ENCODE data around the gene RTN4R.
"Not testable (repeated sequence)": the region's sequence is repeated elsewhere in the genome, so short reads cannot be mapped to it uniquely, and the experiment has no call there.

The RTN4R gene

DNA sequence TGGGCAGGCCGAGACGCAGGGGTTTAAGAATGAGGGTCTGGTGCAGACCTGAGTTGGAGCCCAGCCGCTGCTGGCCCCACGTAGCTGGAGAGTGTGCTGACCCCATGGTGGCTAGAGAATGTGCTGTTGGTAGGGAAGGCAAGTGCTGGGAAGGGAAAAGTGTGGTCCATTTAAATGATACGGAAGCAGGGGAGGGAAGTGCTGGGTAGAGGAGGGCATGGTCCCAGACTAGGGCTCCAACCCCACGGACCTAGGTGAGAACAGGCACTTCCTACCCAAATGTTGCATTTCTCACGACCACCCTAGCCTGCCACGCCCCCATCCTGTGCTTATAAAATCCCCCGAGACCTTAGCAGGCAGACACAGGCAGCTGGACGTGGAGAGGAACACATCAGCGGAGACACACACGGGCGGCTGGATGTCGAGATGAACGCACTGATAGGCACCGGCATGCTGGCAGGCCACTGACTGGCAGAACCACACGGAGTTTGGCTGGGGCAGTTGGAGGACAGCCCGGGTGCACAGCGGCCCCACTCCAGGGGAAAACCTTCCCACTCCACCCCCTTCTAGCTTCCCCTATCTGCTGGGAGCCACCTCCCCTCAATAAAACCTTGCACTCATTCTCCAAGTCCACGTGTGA is 18.8 kb upstream of the RTN4R start:
- not testable (repeated sequence) for DNase-seq

DNA sequence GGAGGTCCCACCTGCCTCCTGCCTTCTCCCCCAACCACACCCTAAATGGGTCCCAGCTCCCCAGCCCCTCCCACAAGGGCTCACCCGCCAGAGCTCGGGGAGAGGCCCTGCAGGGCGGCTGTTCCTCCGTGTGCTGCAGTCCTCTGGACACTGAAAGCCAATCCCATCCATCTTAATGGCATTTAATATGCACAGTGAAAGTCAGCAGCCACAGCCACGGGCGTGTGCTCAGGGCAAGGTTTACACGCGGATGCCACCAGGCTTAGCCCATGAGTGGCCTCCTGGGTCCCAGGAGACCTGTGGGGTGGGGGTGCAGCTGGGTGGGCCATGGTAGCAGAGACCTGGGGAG is 18.2 kb upstream of the RTN4R start:
- not testable (repeated sequence) for DNase-seq

DNA sequence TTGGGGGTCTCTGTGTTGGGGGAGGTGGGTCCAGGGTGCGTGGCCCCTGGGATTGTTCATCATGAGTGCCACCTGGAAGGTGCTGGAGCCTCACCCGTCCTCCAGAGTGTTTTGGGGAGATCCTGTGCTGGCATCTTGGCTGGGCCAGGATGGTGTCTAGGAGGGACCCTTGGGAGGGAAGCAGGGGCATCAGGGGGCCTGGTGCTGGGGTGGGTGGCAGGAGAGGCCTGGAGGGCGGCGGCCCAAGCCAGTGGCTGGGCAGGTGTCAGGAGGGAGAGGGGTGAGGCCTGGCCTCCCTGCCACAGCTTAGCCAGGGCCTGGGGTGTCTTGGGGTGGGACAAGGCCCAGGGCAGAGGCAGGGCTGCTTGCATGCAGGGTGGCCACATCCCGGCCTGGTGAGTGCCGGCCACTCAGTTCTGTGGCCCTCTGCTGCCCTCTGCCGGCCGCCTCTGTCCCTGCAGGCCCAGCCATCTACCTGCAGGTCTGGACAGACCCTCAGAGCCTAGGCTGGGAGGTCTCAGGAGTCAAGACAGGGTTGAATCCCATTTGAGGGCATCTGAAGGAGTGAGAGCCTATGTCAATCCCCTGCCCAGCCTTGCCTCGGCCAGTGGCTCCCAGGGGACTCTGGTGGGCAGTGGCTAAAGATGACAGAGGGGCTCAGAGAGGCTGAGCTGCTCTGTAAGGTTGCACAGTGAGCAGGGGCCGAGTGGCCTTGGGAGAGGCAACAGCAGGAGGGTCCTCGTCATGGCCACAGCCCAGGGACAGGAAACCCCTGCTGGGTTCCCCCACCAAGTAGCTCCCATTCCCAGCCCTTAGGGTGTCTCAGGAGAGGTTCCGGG is 17.6 kb upstream of the RTN4R start:
- DNase-seq: peak in 1 of 2 experiments; percentile 72

DNA sequence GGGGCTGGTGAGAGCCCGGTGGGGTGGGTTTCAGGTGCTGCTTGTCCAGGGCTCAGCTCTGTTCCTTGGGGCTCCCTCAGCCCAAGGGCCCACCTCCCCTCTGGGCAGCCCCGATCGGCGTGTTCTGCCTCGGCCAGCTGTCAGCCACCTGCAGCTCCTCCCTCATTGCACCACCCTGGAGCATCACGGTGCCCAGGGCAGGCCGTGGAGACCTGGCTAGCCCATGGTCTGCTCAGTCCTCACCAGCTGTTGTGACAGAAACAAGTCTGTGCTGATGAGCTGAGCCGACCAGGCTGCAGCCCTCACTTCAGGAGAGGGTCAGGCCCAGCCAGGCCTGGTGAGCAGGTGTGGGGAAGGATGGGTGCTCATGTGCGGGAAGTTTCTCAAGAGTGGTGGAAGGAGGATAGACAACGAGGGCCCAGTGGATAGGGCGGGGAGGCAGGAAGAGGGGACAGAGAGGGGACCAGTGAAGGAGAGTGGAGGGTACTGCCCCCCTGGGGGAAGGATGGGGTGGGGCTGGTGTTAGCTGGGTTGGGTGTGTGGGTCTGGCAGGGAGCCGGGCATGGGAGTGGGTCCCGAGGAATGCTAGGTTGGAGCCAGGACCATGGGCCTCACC is 16.5 kb upstream of the RTN4R start:
- DNase-seq: no peak

DNA sequence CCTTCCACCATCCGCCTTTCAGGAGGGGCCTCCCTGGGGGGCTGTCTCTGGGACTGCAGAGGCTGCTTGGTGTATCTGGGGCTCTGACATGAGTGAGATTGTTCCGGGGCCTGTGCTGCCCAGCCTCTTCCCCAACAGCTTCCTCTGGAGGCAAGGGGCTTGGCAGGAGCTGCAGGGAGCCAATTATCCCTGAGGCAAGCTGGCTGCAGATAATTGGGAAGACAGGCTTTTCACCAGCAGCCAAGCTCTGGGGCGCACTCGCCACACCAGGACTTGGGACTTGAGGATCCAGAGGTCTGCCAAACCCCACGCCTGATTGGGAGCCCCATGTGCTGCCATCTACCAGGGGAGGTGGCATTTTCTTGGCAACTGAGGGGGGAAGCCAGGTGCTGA is 15.6 kb upstream of the RTN4R start:
- no peak for DNase-seq

DNA sequence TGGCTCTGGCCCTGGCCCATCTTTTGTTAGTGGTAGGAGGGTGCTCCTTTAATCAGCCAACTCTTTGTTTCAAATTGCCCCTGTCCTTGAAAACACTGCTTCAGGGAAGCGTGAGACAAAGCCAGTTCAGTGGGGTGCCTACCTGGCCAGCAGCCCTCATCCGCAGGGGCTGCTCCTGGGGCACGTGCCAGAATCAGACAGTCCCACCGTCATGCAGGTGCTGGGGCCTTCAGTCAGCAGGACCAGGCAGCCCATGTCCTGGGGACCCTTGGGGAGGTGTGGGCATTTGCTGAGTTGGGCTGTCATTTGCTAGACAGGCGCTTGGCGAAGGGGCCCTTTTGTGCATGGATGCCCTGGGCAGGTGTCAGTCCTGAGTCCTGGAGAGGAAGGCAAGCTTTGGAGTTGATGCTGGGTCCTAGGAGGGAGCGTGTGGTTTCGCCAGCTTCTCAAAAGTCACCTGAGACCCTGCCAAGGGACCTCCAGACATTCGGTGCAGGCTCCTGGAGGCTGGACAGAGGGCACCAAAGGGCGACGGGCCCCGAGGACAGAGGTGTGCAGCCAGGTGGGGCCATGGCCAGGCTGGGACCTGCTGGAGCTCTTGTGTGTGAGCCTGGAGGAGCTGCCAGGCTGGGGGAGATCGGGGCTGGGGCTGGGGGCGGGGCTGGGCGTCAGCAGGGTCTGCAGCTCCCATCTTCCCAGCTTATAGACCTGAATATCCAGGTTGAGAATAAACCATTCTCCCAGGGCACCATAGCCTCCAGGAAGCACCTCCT is 15.0 kb upstream of the RTN4R start:
- no peak for DNase-seq

DNA sequence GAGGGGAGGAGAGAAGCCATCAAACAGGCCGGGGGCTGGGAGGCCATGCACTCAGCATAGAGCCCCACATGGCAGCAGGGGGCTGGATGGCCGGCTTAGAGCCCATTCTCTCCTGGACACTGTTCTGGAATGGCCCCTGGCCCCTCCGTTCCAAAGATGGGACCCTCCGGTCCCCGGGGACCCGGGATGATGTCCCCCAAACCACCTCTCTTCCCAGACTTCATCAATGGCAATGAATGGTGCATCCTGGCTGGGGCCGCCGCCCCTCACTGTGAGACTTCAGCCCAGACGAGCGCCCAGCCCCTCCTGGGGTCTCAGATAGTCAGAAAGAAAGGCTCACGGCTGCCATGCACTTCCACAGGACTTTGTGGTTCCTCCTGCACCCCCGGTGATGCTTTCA is 13.8 kb upstream of the RTN4R start:
- DNase-seq: no peak

DNA sequence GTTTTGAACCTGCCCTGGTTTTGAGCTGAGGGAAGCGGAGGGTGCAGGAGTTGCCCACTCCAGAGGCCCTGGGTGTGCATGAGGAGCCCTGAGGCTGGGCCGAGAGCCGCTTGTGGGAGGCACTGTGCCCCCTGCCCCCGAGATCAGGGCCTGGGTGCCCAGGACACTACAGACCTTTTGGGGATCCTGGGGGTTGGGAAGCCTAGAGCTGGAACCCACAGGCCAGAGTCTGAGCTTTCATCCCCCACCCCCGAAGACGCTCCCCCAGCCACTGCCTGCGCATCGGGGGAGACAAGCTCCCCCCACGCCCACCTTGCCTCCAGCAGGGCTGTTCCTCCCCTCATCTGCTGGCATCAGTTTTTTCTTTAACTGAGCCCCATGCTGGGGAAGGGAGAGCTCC is 13.4 kb upstream of the RTN4R start:
- not testable (repeated sequence) for DNase-seq

DNA sequence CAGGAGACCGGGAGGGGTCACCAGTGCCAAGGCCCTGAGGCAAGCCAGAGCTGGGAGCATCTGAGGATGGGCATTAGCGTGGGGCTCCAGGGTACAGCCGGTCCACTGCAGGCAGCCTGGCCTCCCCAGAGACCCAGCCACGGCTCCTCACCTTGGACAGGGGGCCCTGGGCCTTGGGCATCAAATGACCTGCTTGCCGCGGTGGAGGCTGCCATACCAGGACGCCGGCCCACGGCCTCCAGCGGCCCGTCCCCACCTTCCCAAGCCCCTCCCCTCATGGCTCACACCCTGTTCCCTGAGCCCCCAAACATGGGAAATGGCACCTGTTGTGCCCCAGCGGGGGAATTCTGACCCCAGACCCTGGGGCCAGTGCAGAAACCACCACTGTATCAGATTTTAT is 12.7 kb upstream of the RTN4R start:
- no peak for DNase-seq

DNA sequence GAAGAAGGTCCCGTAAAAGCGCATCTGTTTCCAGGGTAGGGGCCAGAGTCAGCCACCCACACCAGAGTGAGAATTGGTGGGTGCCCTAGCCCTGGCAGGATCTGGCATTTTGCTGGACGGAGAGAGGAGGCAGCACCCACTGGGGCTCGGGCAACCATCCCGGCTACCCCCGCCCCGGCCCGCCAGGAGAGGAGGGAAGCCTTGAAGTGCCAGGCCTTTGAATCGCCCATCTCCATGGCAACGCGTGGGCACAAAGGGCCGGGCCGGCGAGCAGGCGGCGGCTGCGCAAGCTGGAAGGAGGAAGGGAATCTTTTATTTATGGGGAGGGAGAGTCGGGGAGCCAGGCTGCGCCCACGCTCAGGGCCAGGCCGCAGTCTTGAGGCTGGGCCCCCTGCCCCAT is 12.0 kb upstream of the RTN4R start:
- not testable (repeated sequence) for DNase-seq

DNA sequence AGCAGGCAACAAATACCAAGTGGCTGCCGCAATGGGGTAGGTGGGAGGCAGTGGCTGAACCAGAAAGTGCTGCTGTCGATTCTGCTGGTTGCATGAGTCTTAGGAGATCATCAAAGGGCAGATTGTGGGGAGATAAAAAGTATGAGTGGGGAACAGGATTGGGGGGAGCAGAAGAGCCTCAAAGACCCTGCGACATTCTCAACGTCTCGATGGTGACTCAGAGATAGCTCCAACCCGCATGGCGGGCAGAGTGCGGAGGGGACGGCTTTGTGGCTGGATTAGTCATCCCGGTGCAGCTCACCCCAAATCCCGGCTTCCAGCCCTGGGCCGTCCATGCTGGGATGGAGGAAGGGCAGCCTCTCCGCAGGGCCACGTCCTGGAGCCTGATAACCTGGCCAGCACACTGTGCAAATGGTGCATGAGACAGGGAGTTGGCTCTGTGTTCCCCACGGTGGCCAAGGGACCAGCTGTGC is 11.6 kb upstream of the RTN4R start:
- no peak for DNase-seq

DNA sequence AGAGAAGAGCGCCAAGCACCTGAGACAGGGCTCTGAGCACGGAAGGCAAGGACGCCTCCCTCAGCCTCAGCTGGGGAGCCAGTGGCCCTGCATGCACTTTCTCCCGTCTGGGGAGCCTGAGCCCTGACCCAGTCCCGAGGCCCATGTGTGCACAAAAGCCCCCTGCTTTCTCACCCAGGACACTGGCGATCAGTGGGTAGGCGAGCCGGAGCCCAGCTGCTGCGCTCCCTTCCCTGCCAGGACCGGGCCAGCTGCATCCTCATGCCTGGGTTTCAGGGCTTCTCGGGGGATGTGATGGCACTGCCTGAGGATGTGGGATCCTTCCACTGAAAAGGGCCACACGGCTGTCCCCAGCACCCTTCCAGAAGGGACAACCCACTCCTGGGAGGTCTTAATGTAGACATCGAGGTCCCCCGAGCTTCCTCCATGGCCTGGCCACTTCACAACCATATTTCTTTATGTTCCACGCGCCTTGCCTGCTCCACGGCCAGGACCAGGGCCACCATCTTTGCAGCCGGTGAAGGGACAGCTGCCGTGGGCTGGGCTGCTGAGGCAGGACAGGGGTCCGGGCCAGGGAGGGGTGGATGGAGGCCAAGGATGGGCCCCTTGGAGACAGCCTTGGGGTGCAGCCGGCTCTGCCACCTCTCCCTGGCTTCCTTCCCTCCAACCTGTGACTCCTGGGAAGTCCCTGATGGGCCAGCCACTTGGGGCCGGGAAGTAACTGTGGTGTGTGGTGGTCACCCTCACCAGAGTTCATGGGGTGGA is 10.8 kb upstream of the RTN4R start:
- not testable (repeated sequence) for DNase-seq

DNA sequence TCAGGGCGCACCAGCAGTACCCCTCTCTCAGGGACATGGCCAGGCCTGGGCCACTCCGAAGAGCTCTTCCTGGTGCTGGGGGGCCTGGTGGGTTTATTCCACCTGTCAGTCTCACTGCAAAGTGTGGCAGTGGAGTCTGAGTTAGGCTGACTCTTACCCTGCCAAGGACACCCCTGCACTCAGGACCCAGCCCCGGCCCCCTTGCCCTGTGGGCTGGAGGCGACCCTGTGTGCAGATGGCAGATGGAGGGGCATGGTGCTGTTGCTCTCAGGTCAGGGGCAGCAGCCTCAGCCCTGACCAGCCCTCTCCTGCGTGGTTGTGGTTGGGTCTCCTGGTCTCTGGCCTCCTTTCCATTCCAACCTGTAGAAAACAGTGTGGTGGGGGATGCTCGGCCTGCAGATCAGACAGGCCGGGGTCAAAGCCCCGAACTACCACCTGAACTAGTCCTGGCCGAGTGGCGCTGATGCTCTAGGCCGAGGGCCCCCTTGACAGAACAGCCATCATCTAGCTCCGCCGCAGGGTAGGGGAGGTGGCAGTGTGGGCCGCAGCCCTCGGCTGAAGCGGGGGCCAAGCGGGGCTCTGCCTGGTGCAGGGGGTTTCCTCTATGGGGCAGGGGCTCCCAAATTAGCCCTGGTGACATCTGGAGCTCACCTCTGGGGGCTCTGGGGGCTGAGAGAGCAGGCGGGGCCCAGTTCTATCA is 10.0 kb upstream of the RTN4R start:
- DNase-seq: not testable (repeated sequence)

DNA sequence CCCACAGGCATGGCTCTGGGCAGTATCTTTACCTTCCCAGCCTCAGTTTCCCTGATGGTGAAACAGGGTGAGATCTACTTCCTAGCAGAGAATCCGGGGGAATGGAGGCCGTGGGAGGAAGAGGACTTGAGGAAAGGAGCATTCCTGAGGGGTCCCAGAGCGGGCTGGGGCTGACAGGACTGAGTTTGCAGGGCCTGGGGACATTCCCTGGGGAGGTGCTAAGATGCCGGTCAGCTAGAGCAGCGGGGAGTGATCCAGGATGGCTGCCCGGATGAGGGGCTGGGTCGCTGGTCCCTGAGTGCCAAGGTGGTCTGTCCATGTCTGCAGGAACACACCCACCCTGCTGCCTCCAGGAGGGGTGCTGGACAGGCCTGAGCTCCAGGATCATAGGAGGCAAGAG is 8.3 kb upstream of the RTN4R start:
- DNase-seq: no peak

DNA sequence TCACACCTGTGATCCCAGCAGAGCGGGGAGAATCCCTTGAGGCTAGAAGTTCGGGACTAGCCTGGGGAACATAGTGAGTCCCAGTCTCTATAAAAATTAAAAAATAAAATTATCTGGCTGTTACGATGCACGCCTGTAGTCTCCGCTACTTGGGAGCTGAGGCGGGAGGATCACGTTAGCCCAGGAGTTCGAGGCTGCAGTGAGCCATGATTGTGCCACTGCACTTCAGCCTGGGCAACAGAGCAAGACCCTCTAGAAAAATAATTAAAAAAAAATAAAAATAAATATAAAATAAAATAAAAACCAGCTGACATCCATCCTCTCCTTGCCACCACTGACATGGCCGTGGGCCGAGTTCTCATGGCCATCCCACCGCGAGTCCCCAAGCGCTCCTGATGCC is 7.7 kb upstream of the RTN4R start:
- DNase-seq: no peak

DNA sequence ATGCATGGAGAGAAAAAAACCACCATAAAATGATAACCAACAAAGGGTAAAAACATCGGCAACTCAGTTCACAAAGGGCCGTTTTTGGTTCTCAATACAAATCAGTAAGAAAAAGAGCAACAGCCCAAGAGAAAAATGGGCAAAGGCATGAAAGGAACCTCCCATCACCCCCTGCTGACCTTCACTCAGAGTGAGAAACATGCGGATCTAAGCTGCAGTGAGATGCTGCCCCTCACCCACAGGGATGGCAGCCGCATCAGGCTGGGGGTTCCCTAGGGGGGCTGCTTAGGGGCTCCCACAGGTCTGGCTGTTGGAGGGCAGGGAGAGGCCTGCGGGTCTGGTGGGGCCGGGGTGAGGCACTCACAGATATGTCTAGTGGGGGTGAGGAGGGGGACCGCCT is 7.2 kb upstream of the RTN4R start:
- DNase-seq: not testable (repeated sequence)

DNA sequence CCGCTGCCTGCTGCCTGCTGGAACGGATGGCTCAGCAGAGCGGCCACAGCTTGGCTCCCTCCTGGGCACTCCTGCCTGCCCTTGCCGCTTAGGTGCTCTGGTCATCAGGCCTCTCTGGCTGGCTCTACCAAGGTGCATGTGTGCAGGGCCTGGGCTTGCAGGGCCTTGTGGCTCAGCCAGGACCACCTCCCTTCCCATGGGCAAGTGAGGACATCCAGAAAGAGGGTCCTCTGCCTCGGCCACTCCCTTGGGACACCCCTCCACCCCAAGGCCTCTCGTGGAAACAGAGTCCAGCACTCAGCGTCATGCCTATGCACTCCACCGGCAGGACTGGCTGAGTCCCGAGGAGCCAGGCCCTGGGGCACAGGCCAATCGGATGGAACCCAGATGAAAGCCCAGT is 6.3 kb upstream of the RTN4R start:
- not testable (repeated sequence) for DNase-seq

DNA sequence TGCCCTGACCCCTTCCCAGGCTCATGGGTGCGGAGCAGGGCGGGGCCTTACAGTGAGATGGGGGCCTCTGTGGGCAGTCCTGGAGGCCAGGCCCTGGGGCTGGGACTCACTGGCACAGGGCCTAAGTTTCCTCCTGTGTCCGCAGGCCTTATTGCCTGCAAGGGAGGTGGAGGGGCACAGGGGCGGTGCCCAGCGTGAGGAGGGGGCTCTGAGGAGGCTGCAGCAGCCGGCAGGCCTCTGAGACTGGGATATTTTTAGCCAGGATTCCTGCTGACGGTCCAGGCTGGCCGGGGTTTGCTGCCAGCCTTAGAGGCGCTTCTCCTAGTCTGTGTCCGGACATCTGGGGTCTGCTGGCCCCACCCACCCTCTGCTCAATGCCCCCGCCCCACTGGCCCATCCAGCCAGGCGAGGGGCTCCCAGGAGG is 5.7 kb upstream of the RTN4R start:
- DNase-seq: no peak

DNA sequence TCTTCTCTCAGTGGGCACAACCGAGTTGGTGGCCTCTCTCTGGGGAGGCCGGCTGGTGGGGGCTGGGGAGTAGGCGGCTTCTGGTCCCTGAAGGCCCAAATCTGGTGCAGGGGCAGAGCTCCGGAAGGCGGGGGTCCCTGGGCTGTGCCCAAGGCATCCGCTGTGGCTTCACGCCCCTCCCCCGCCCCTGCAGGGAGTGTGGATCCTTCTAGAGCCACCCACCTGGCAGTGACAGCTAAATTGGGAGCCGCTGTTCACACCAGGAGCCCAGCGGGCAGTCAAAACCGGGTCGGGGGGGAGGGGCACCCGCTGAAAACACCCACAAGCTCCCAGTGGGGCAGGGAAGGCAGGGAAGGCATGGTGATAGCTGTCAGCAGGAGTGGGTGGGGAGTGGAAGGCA is 4.6 kb upstream of the RTN4R start:
- DNase-seq: no peak

DNA sequence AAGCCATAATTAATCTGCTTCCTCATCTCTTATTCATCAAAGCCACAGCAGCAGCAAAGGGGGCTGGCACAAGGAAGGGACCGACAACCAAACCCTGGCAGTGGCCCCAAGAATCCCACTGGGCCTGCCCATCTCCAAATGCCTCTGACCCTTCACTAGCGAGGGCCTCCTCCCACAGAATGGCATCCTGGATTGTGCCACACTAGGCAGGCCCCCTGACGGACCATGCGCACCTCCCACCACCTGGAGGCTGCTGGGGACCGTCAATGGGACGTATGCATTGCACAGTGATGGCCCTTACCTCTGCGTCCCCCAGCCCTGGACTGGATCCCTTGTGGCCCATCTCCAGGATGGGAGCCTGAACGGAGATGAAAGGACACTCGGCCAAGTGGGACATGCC is 4.1 kb upstream of the RTN4R start:
- no peak for DNase-seq

DNA sequence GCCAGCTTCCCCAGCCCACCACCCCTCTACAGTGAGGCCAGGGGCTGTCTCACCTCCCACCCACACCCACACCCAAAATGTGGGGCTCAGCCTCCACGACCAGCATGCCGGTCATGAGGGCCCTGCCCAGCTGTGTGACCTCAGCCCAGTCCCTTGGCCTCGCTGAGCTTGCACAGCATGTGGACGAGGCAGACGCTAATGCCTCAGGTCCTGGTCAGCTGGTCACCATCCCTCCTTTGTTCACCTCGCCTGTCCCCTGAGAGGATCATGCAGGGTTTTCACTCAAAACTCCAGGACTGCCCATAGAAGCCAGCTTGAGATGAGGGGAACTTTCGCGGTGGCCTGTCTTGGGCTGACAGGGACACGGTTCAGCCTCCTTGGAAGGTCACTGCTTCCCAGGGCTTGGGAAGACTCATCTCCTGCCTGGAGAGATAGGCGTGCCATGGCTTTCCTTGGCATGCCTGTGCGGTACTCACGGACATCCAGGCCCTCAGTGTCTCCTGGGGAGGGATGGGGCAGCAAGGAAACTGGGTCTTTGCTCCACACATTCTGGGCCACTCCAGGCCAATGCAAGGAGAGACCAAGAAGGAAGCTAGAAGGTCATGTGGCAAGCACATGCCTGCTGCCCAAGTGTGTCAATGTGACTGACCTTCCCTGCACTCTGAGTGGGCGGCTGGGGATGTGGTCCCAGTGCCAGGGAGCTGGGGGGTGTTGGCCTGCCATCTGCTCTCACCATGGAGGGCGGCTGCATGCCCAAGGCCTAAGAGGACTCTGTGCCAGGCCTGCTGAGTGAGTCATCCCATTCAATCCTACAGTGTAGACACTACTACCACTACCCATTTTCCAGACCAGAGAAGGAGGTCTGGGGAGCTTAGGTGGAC is 3.2 kb upstream of the RTN4R start:
- peak; percentile 71 to 74 for DNase-seq
